Heart right ventricle (tissue), 16 donors: Measurements from ENCODE around the gene TIMM22. TPM values are rescaled to one million over a fixed set of nuclear protein-coding genes. Genes with fewer than 3 reads are reported as not detected.

ENCODE experiments used
- ATAC-seq, 8 donors: fragments of 200-7000 bp; cut with Tn5 transposase; one replicate each; pipeline ENCODE4 v1.9.1; 2020; ENCODE audit warnings: mild to moderate bottlenecking in 8 of 8, moderate library complexity in 8 of 8, moderate number of reproducible peaks in 1 of 8
- DNase-seq, 2 donors: peaks; one replicate each; pipeline ENCODE4 v3.0.0-alpha.2; 2020
- H3K27ac ChIP-seq, 10 donors: fragments of 200-600 bp; sonication (generic) in 2 of 10; one replicate each; pipeline versions ENCODE4 v1.5.0 to v1.8.0; 2020 to 2022; ENCODE audit warnings: mild to moderate bottlenecking in 3 of 10
- H3K27me3 ChIP-seq, 7 donors: fragments of 200-600 bp; one replicate each; pipeline ENCODE4 v1.8.0; 2021 to 2022; ENCODE audit warnings: mild to moderate bottlenecking in 2 of 7
- H3K36me3 ChIP-seq, 9 donors: fragments of 200-600 bp; sonication (generic) in 1 of 9; one replicate each; pipeline versions ENCODE4 v1.5.0 to v1.8.0; 2020 to 2022; ENCODE audit warnings: mild to moderate bottlenecking in 2 of 9
- H3K4me1 ChIP-seq, 9 donors: fragments of 200-600 bp; sonication (generic) in 1 of 9; one replicate each; pipeline versions ENCODE4 v1.5.0 to v1.8.0; 2020 to 2022; ENCODE audit warnings: mild to moderate bottlenecking in 4 of 9
- H3K4me3 ChIP-seq, 10 donors: fragments of 200-600 bp; sonication (generic) in 2 of 10; one replicate each; pipeline versions ENCODE4 v1.5.0 to v1.8.0; 2020 to 2022; ENCODE audit warnings: mild to moderate bottlenecking in 7 of 10, moderate library complexity in 2 of 10
- H3K9me3 ChIP-seq, 11 donors: fragments of 200-600 bp in 10 of 11; sonication (generic) in 2 of 11; one replicate each; pipeline versions ENCODE4 v1.5.0 to v1.8.0; 2013 to 2022; ENCODE audit warnings: mild to moderate bottlenecking in 2 of 11, control low read depth in 1 of 11, moderate library complexity in 1 of 11
- WGBS, 2 donors: extraction: QIAGEN DNeasy Blood & Tissue Kit; methylation state at CpG; one replicate each; pipeline ENCODE4 v1.1.7; 2013; ENCODE audit warnings: inconsistent platforms in 1 of 2; 5-methylcytosine and 5-hydroxymethylcytosine counted together
- intact Hi-C, 10 donors: fragments of 100-400 bp; cut with DNase I; formaldehyde crosslinking; loops; one replicate each; pipeline versions ENCODE4 v1.11.1 to v1.14.2; 2022
- polyA plus RNA-seq, 2 donors: library from polyadenylated mRNA; stranded (reverse); fragments of 200-250 nt; gene quantifications; one replicate each; pipeline ENCODE4 v1.2.3, GENCODE V29; 2013
- total RNA-seq, 10 donors: library from RNA; stranded (reverse); fragmentation: NEBNext Ultra II Directional in 3 of 10; extraction: Animal tissue kit (Norgen Biotek cat#: 25700) in 3 of 10; gene quantifications; one replicate each; pipeline versions ENCODE4 v1.2.1 to v1.2.4, GENCODE V29; 2021 to 2023
- TF ChIP-seq, protein P1 (sequence below), 9 donors: fragments of 200-600 bp; sonication (generic) in 2 of 9; IDR thresholded peaks; one replicate each; pipeline versions ENCODE4 v1.5.0 to v1.8.0; 2021 to 2022; ENCODE audit warnings: antibody characterized with exemption in 9 of 9, mild to moderate bottlenecking in 5 of 9, moderate library complexity in 1 of 9
- donor health status: Arrhythmogenic right ventricular cardiomyopathy.
- donor health status: ischemic (EF 13 %, LVEDD 7.1; RV severe dilation, severe dysfunction).
- donor health status: healthy with polysubstance abuse.
- donor health status: DM: no; HTN: yes; CAD: no.
- donor health status: DM: no; HTN: no; CAD: no.
- donor health status: ischemic (EF 25% LVEDD 6.9; RV normal size, moderate dysfunction).
- donor health status: ischemic (EF 25% LVEDD 5.7; RV mildly dilated, moderate dysfunction).
- donor health status: healthy.
- donor health status: DM: yes; HTN: yes; CAD: no.
- donor health status: Ischemic cardiomyopathy.
- donor health status: ischemic (EF 35%, LVEDD 5.7; RV mildly dilated, moderate dysfunction).
- donor health status: nonischemic (EF 11% LVEDD 7.7; RV severe dilation, severe dysfunction).
- donor health status: DM: yes; HTN: yes; CAD: no.
- donor health status: PGD.
- donor health status: ischemic (EF 29% LVEDD 5.4; RV normal size, mild dysfunction).
- donor health status: nonischemic (EF 23%, LVEDD 6.1; RV moderate dilation, normal function).

Gene TIMM22
- total and polyA plus RNA-seq, 12 donors = 12.5 to 19.8 (median 17.5) TPM

GRCh38 chr17:956905-957304 is 40.0 kb upstream of the TIMM22 start:
- no peaks in the 10 kb centered on the region for H3K9me3 ChIP-seq
- H3K27me3 ChIP-seq = no peaks in the 10 kb centered on the region
- no peak overlapping the region for H3K27ac ChIP-seq
- 67 to 70% methylated on average over 8 of the region's 8 CpGs for WGBS, 2 donors
- TF ChIP-seq, protein P1, sequence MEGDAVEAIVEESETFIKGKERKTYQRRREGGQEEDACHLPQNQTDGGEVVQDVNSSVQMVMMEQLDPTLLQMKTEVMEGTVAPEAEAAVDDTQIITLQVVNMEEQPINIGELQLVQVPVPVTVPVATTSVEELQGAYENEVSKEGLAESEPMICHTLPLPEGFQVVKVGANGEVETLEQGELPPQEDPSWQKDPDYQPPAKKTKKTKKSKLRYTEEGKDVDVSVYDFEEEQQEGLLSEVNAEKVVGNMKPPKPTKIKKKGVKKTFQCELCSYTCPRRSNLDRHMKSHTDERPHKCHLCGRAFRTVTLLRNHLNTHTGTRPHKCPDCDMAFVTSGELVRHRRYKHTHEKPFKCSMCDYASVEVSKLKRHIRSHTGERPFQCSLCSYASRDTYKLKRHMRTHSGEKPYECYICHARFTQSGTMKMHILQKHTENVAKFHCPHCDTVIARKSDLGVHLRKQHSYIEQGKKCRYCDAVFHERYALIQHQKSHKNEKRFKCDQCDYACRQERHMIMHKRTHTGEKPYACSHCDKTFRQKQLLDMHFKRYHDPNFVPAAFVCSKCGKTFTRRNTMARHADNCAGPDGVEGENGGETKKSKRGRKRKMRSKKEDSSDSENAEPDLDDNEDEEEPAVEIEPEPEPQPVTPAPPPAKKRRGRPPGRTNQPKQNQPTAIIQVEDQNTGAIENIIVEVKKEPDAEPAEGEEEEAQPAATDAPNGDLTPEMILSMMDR (IDR thresholded peaks at IDR 0.05) = no peak
- no peak for ATAC-seq
- intact Hi-C loops = loop anchor here in 1 of 10 donors (10.0 kb wide), 1 partner anchor 132 kb away; no protein-coding TSS in a partner anchor
- H3K4me3 ChIP-seq = no peak overlapping the region
- no peak for DNase-seq
- H3K4me1 ChIP-seq = peaks cover 0 to 21% (median 8%) of the 10 kb centered on the region in 9 donors
- peaks cover 0 to 4% (median 0%) of the 10 kb centered on the region in 9 donors for H3K36me3 ChIP-seq

DNA sequence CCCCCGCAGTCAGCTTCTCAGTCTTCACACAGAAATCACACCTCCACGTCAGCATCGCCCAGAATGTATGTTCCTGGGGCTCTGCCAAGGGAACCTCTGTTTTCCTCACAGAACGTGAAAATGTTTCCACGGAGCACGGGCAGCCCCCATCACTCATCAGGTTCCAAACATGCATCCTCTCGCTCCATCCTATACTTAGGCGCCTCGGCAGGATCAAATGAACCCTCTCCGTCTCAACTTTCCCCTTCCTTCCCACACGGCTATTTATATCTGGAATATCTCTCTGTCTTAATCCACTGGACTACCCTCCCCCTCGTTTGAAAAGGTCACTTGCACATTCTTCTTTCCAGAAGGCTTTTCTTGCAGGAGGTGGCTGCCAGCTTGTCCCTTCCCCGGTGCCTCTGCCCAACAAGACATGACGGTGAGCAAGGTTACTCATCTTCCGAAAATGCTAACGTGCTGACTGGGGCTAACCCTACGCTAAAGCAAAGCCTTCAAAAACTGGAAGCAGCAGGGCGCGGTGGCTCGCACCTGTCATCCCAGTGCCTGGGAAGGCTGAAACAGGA is 39.0 kb upstream of the TIMM22 start:
- Histone ChIP-seq H3K27ac (no peak overlapping the region), H3K4me1 (peaks cover 0 to 21% (median 8%) of the 10 kb centered on the region in 9 donors), H3K4me3 (no peak overlapping the region), H3K36me3 (peaks cover 0 to 4% (median 0%) of the 10 kb centered on the region in 9 donors), H3K9me3 (no peaks in the 10 kb centered on the region), H3K27me3 (no peaks in the 10 kb centered on the region)
- no peak for DNase-seq
- WGBS, 2 donors = 62 to 73% methylated on average over 20 of the region's 20 CpGs
- intact Hi-C loops = loop anchor here in 1 of 10 donors (10.0 kb wide), 1 partner anchor 133 kb away; no protein-coding TSS in a partner anchor
- TF ChIP-seq, protein P1 (IDR thresholded peaks at IDR 0.05) = no peak
- peak in 2 of 8 donors; percentile 23 to 53 for ATAC-seq

DNA sequence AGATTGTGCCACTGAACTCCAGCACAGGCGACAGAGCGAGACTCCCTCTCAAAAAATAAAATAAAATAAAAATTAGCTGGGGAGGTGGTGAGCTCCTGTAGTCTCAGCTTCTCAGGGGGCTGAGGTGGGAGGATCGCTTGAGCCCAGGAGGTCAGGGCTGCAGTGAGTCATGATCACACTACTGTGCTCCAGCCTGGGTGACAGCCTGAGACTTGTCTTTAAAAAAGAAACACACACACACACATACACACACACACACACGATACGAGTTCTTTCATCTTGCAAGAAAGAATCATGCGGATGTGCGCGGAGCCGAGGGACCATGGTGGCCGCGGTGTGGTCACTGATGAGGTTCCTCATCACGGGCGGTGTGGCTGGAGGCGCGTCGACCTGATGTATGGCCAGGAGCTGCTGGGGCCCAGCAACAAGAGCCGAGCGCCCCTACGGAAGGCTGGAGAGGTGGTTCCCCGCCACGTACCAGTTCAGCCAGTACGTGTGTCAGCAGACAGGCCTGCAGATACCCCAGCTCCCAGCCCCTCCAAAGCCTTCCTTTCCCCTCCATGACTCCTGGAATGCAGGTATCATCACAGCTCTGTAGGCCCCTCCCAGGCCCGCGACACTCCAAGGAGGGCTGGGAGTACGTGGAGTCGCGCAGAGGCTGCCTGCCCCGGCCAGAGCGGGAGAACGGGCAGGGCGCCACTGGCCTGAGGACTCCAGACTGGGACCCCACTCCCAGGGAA is 38.0 kb upstream of the TIMM22 start:
- TF ChIP-seq, protein P1 (IDR thresholded peaks at IDR 0.05) = no peak
- intact Hi-C loops = loop anchor here in 1 of 10 donors (10.0 kb wide), 1 partner anchor 134 kb away; no protein-coding TSS in a partner anchor
- no peak for DNase-seq
- ATAC-seq = peak in 1 of 8 donors; percentile 21
- WGBS, 2 donors = 93 to 94% methylated on average over 31 of the region's 31 CpGs
- no peak overlapping the region for H3K27ac ChIP-seq
- H3K9me3 ChIP-seq = no peaks in the 10 kb centered on the region
- peaks cover 0 to 4% (median 0%) of the 10 kb centered on the region in 9 donors for H3K36me3 ChIP-seq
- peaks cover 0 to 21% (median 8%) of the 10 kb centered on the region in 9 donors for H3K4me1 ChIP-seq
- H3K4me3 ChIP-seq = no peak overlapping the region
- no peaks in the 10 kb centered on the region for H3K27me3 ChIP-seq

DNA sequence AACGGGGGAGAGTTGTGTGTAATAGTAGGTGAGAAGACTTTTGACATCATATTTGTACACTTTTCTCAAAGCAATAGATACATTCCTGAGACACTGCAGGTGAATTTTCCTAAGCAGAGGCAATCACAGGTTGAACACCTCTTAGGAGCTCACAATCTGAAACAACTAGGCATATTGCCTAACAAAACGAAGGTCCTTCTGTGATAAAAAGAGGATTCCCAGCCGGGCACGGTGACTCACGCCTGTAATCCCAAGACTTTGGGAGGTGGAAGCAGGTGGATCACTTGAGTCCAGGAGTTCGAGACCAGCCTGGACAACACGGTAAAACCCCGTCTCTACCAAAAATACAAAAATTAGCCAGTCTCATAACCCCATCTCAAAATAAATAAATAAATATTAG is 34.8 kb upstream of the TIMM22 start:
- Histone ChIP-seq H3K27ac (no peak overlapping the region), H3K9me3 (no peaks in the 10 kb centered on the region)
- 91 to 93% methylated on average over 8 of the region's 8 CpGs for WGBS, 2 donors

More for the DNA sequence above, 34.8 kb upstream of the TIMM22 start:
- Histone ChIP-seq H3K27me3 (peaks cover 0 to 4% (median 0%) of the 10 kb centered on the region in 7 donors), H3K4me3 (no peak overlapping the region), H3K4me1 (peaks cover 0 to 7% (median 0%) of the 10 kb centered on the region in 9 donors), H3K36me3 (peaks cover 0 to 4% (median 0%) of the 10 kb centered on the region in 9 donors)
- intact Hi-C loops = no loop called here
- no peak for ATAC-seq
- no peak for DNase-seq
- TF ChIP-seq, protein P1 (IDR thresholded peaks at IDR 0.05) = no peak
